ENCODE data around the gene TENT4B.
"Not testable (repeated sequence)": the region's sequence is repeated elsewhere in the genome, so short reads cannot be mapped to it uniquely, and the experiment has no call there.

TENT4B gene

DNA sequence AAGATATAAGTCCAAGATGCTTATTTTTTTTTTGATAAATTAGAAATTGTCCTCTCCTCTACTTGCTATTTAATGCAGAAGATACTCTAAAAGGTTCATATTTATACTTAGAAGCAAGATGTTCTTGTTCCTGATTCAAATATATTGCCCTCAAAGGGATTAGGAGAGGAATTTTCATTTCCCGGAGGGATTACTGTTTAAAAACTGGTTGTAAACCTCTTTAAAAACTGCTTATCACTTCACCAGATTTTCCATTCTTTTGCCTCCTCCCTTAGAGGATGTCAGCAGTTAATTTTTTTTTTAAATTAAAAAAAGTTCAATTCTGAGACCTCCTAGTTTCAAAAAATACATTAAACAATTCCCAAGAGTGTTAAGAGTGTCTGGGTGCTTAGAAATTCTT, 2.8 kb downstream of the TENT4B start:
- no peak for DNase-seq

DNA sequence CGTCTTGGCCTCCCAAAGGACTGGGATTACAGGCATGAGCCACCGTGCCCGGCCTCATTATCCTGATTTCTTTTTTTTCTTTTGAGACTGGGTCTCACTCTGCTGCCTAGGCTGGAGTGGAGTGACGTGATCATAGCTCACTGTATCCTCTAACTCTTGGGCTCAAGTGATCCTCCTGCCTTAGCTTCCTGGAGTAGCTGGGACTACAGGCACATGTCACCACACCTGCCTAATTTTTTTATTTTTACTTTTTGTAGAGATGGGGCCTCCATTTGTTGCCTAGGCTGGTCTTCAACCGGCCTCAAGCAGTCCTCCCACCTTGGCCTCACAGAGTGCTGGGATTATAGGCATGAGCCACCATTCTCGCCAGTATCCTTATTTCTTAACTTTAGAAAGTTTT, 3.5 kb downstream of the TENT4B start:
- DNase-seq: no peak

GRCh38 chr16:50160495-50161164, 7.5 kb downstream of the TENT4B start:
- DNase-seq: no peak

DNA sequence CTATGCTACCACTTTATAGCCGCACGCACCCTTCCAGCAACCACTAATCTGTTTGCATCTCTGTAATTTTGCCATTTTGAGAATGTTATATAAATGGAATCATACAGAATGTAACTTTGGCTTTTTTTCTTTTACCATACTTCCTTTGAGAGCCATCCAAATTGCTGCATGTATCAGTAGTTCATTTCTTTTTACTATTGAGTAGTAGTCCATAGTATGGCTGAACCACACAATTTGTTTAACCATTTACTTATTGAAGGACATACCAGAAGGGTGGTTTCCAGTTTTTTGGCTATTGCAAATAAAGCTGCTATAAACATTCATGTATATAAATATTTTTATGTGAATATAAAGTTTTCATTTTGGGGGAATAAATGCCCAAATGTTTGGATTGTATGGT, 8.8 kb downstream of the TENT4B start:
- no peak for DNase-seq

GRCh38 chr16:50165473-50165872, 12.4 kb downstream of the TENT4B start:
- no peak for DNase-seq

- DNase-seq: no peak
Observed at GRCh38 chr16:50166511-50167500, 13.7 kb downstream of the TENT4B start.

- DNase-seq: no peak
Observed at GRCh38 chr16:50167556-50167955, 14.4 kb downstream of the TENT4B start.

GRCh38 chr16:50169555-50170096, 16.5 kb downstream of the TENT4B start:
- DNase-seq: no peak

DNA sequence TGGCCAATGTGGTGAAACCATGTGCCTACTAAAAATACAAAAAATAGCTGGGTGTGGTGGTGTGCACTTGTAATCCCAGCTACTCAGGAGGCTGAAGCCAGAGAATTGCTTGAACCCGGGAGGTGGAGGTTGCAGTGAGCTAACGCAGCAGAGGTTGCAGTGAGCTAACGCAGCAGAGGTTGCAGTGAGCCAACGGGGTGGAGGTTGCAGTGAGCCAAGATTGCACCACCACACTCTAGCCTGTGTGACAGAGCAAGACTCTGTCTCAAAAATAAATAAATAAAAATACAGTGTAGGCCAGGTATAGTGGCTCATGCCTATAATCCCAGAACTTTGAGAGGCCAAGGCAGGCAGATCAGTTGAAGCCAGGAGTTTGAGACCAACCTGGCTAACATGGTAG, 18.7 kb downstream of the TENT4B start:
- not testable (repeated sequence) for DNase-seq

DNA sequence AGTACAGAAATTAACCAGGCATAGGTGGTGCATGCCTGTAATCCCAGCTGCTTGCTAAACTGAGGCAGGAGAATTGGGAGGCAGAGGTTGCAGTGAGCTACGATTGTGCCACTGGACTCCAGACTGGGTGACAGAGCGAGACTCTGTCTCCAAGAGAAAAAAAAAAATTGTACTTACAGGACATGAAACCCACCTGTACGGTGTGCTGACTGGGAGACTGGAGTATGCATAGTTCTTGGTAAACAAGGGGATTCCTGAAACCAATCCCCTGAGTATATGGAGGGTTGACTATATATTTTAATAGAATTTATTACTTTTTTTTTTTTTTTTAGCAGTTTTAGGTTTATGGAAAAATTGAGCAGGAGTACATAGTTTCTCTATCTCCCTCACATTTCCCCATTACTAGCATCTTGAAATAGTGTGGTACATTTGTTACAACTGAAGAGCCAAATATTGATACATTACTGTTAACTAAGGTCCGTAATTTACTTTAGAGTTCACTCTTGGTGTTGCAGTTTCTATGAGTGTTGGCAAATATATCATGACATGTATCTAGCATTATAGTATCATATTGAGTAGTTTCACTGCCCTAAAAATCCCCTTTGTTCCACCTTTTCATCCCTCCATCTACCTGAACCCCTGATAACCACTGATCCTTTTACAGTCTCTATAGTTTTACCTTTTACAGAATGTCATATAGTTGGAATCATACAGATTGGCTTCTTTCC, 19.3 kb downstream of the TENT4B start:
- no peak for DNase-seq

- no peak for DNase-seq
Observed at GRCh38 chr16:50173316-50173715, 20.2 kb downstream of the TENT4B start.

DNA sequence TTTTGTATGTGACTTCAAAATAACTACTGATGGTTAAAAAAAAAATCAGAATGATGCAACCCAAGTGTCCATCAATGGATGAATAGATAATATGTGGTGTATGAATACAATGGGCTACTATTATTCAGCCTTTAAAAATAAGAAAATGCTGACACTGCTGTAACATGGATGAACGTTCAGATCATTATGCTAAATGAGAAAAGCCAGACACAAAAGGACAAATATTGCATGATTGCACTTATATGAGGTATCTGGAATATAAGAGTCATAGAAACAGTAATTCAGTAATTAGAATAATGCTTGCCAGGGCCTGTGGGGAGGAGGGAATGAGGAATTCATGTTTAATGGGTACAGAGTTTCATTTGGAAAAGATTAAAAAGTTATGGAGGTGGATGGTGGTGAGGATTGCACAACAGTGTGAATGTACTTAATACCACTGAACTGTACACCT, 25.4 kb downstream of the TENT4B start:
- DNase-seq: no peak

DNA sequence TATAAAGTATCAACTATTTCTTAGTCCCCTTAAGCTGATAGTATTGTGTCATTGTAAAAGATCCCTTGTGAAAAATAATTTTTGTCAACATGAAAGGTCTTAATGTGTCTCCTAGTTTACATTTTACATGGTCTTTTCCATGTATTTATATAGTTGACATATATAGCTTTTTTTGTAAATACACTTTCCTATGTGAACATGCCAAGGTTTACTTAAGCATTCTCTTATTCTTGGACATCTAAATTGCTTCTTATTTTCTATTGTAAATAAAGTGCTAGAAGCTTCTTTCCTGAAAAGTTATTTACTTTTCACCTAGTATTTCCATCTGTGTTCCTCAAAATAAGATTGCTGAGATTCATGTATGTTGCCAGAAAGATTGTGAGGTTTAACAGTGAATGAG, 29.3 kb downstream of the TENT4B start:
- no peak for DNase-seq

- no peak for DNase-seq
Observed at GRCh38 chr16:50183316-50183715, 30.2 kb downstream of the TENT4B start.

DNA sequence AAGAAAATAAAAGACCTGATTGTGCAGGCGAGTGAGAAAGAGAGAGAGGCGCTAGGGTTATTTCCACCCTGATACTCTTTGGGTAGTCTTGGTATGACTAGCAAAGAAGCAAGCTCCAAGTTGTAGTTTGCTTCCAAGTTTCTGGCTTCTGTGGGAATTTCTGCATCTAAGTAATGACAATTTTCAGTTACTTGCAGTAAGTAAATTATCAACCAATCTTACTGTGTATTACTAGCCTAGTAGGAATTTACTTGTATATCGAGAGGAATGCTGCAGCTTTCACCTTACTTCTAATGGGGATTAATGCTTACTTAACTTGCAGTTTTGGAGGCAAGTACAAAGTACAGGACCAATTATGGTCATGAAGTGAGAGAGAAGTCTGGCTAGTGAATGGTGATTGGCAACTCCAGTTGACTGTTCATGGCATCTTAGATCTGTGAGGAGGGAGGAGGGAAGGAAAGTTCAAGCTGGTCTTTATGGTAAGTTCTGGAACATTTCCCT, 31.9 kb downstream of the TENT4B start:
- DNase-seq: no peak

GRCh38 chr16:50188619-50189136, 35.6 kb downstream of the TENT4B start:
- DNase-seq: no peak

DNA sequence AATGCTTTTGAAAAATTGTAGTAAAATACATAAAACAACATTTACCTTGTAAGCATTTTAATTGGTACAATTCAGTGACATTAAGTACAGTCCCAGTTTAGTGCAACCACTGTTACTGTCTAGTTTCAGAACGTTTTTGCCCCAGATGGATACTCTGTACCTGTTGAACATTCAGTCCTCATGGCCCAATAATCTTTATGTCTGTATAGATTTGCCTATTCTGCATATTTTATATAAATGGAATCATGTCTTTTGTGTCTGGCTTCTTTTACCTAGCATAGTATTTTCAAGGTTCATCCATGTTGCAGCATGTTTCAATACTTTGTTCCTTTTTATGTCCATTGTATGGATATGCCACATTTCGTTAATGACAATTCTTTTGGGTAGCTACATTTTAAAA, 37.2 kb downstream of the TENT4B start:
- DNase-seq: no peak

DNA sequence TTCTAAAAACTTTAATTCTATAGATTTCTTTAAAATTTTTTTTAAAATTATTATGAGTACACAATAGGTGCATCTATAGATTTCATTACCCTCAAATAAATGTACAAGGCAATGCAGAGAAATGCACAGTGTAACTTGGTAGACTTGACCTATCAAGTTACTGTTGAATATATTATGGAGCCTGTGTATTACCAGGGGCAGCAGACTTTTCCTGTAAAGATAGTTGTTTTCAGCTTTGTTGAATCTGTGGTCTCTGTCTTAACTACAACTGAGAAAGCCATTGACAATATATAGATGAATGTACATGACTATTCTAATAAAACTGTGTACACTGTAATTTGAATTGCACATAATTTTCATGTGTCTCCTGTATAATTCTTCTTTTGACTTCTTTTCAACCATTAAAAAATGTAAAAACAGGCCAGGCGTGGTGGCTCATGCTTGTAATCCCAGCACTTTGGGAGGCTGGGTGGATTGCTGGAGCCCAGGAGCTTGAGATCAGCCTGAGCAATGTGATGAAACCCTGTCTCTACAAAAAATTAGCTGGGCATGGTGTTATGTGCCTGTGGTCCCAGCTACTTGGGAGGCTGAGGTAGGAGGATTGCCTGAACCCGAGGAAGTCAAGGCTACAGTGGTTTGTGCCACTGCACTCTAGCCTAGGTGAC, 39.4 kb downstream of the TENT4B start:
- no peak for DNase-seq

DNA sequence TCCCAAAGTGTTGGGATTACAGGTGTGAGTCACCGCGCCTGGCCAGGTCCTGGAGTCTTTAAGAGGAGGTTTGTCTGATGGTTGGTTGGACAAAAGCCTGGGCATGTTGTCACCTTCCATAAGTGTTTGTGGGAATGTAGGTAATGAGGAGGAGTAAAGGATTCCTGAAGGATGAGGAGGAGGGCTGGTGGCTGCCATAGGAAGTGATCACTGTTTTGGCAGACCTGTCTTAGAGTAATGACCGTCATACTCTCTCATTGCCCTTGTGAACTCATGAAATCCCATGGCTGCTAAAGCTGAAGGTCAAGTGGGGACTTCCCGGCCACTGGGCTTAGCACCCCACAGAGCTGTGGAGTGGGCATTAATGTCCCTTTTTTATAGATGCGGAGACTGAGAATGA, 40.5 kb downstream of the TENT4B start:
- no peak for DNase-seq

DNA sequence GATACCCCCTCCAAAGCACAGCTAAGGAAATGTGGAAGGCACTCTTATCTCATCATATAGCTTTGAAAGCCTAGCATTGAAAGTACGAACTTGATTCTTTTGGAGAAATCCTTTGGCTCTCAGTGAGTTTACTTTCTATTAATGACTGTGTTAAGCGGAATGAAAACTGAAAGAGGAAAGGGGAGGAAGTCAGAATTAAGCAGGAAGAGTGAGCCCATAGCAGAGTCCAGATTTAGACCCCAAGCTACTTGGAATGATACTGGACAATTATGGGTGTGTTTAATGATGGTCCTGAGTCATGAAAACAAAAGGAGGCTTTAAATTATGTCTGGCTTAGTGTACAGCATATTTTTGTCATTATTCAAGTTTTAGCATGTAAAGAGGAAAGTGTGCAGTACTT, 42.2 kb downstream of the TENT4B start:
- no peak for DNase-seq

DNA sequence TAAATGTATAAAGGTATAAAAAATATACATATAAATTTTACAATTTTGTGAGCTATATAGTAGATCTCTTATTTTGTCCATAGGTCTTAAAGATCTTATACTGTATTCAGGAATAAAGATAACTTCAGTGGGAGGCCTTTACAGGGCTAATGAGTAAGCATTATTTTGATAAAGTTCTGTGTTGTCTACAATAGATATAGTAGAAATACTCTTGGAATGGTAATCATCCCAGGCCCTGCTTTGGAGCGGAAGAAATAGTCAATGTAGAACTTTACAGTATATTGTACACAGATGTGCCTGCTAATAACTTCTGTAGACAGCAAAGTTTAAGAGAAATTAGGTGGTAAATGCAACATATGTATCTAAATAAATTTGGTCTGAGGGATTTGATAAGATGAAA, 42.6 kb downstream of the TENT4B start:
- no peak for DNase-seq

- no peak for DNase-seq
Observed at GRCh38 chr16:50197582-50197981, 44.5 kb downstream of the TENT4B start.

Data from NCI-H1930 (cell line).